Sigmoid colon (tissue), 7 donors: ENCODE results near the gene WBP1L. TPM values are rescaled to one million over a fixed set of nuclear protein-coding genes. Genes with fewer than 3 reads are reported as not detected.
"Not testable (repeated sequence)": the region's sequence is repeated elsewhere in the genome, so short reads cannot be mapped to it uniquely, and the experiment has no call there.

Source experiments
- DNase-seq: peaks from one replicate; pipeline ENCODE4 v3.0.0-alpha.2; 2019
- H3K27ac ChIP-seq, 4 donors: fragments of 200-600 bp; sonication (generic); one replicate each; pipeline ENCODE4 v1.5.1; 2016 to 2019; ENCODE audit warnings: mild to moderate bottlenecking in 1 of 4
- H3K27me3 ChIP-seq, 3 donors: fragments of 200-600 bp; sonication (generic); one replicate each; pipeline ENCODE4 v1.5.1; 2019; ENCODE audit warnings: mild to moderate bottlenecking in 1 of 3
- H3K36me3 ChIP-seq, 4 donors: fragments of 200-600 bp; sonication (generic); one replicate each; pipeline ENCODE4 v1.5.1; 2016 to 2019
- H3K4me1 ChIP-seq, 4 donors: fragments of 200-600 bp; sonication (generic); one replicate each; pipeline ENCODE4 v1.5.1; 2017 to 2019
- H3K4me3 ChIP-seq, 4 donors: fragments of 200-600 bp; sonication (generic); one replicate each; pipeline ENCODE4 v1.5.1; 2017 to 2019; ENCODE audit warnings: mild to moderate bottlenecking in 2 of 4, moderate library complexity in 1 of 4
- H3K9me3 ChIP-seq, 4 donors: fragments of 200-600 bp in 3 of 4; sonication (generic) in 3 of 4; one replicate each; pipeline versions ENCODE4 v1.5.1 to v1.6.1; 2013 to 2019
- CTCF ChIP-seq, 4 experiments: fragments of 450-650 bp in 3 of 4; fragments of 200-600 bp in 1 of 4; IDR thresholded peaks; one replicate each; pipeline ENCODE4 v1.5.1; 2016 to 2019; ENCODE audit warnings: antibody characterized with exemption in 4 of 4, mild to moderate bottlenecking in 3 of 4, moderate library complexity in 2 of 4
- EP300 ChIP-seq, 4 donors: sonication (generic); formaldehyde crosslinking; IDR thresholded peaks; one replicate each; pipeline ENCODE4 v1.6.1; 2017; ENCODE audit warnings: antibody characterized with exemption in 4 of 4
- POLR2A ChIP-seq, 2 donors: fragments of 450-650 bp; IDR thresholded peaks; one replicate each; pipeline ENCODE4 v1.6.1; 2016; ENCODE audit warnings: antibody characterized with exemption in 2 of 2, mild to moderate bottlenecking in 2 of 2, moderate library complexity in 2 of 2
- POLR2AphosphoS5 ChIP-seq, 4 donors: sonication (generic); formaldehyde crosslinking; IDR thresholded peaks; one replicate each; pipeline ENCODE4 v1.6.1; 2017; ENCODE audit warnings: antibody characterized with exemption in 4 of 4
- WGBS, 2 donors: extraction: QIAGEN DNeasy Blood & Tissue Kit; methylation state at CpG; one replicate each; pipeline ENCODE4 v1.1.7; 2013; 5-methylcytosine and 5-hydroxymethylcytosine counted together
- intact Hi-C: fragments of 100-400 bp; cut with DNase I; formaldehyde crosslinking; loops from one replicate; pipeline ENCODE4 v1.15.1; 2023
- polyA plus RNA-seq, 3 donors: library from polyadenylated mRNA; stranded (reverse); fragments of 200-250 nt; gene quantifications; one replicate each; pipeline ENCODE4 v1.2.3, GENCODE V29; 2013
- total RNA-seq, 4 donors: library from RNA; depleted of rRNA; stranded (reverse); fragments of >200 nt; gene quantifications; one replicate each; pipeline ENCODE4 v1.1.0, GENCODE V29; 2016
- donor health status: healthy with polysubstance abuse.
- donor health status: Bipolar disorder and iron deficiency.
- donor health status: healthy.

Gene WBP1L
- total and polyA plus RNA-seq, 7 donors, result 22.9 to 148 (median 83.8) TPM

- 78 to 85% methylated on average over 1 of the region's 1 CpG for WGBS, 2 donors
- no peak for DNase-seq
- H3K27me3 ChIP-seq, result no peaks in the 10 kb centered on the region
- no peak overlapping the region for H3K27ac ChIP-seq
- H3K9me3 ChIP-seq, result no peaks in the 10 kb centered on the region
- intact Hi-C loops, result loop anchor here (2.0 kb wide), 1 partner anchor 27 kb away; the partner anchor contains the start of gene WBP1L
- TF ChIP-seq CTCF (IDR thresholded peaks at IDR 0.05), result no peak
- TF ChIP-seq POLR2A (IDR thresholded peaks at IDR 0.05), result no peak
- no peak for TF ChIP-seq POLR2AphosphoS5 (IDR thresholded peaks at IDR 0.05)
- TF ChIP-seq EP300 (IDR thresholded peaks at IDR 0.05), result no peak
- no peaks in the 10 kb centered on the region for H3K36me3 ChIP-seq
- peaks cover 0 to 22% (median 14%) of the 10 kb centered on the region in 4 donors for H3K4me1 ChIP-seq
- no peak overlapping the region for H3K4me3 ChIP-seq
Measured at GRCh38 chr10:102715880-102716279, 27.9 kb upstream of the WBP1L start.

- H3K27me3 ChIP-seq, H3K36me3 ChIP-seq, intact Hi-C loops, H3K27ac ChIP-seq, DNase-seq, H3K9me3 ChIP-seq, H3K4me3 ChIP-seq: not testable (repeated sequence)
- 96 to 97% methylated on average over 18 of the region's 18 CpGs for WGBS, 2 donors
- H3K4me1 ChIP-seq, result peaks cover 0 to 22% (median 13%) of the 10 kb centered on the region in 4 donors
Measured at GRCh38 chr10:102716900-102717565, 26.7 kb upstream of the WBP1L start.

GRCh38 chr10:102718220-102718619, 25.5 kb upstream of the WBP1L start:
- H3K27me3 ChIP-seq, result no peaks in the 10 kb centered on the region
- H3K4me3 ChIP-seq, result no peak overlapping the region
- TF ChIP-seq CTCF (IDR thresholded peaks at IDR 0.05) (no peak), POLR2AphosphoS5 (IDR thresholded peaks at IDR 0.05) (no peak), POLR2A (IDR thresholded peaks at IDR 0.05) (no peak), EP300 (IDR thresholded peaks at IDR 0.05) (no peak)
- DNase-seq, result no peak
- peak overlapping the region; percentile 5 to 57 (median 48) for H3K27ac ChIP-seq
- WGBS, 2 donors, result 57 to 88% methylated on average over 3 of the region's 3 CpGs
- no peaks in the 10 kb centered on the region for H3K36me3 ChIP-seq
- no peaks in the 10 kb centered on the region for H3K9me3 ChIP-seq
- intact Hi-C loops, result no loop called here
- peaks cover 0 to 19% (median 12%) of the 10 kb centered on the region in 4 donors for H3K4me1 ChIP-seq

GRCh38 chr10:102720337-102720736, 23.4 kb upstream of the WBP1L start:
- TF ChIP-seq POLR2A (IDR thresholded peaks at IDR 0.05) (no peak), CTCF (IDR thresholded peaks at IDR 0.05) (no peak), EP300 (IDR thresholded peaks at IDR 0.05) (no peak), POLR2AphosphoS5 (IDR thresholded peaks at IDR 0.05) (no peak)
- Histone ChIP-seq H3K4me3 (no peak overlapping the region), H3K27me3 (no peaks in the 10 kb centered on the region), H3K27ac (no peak overlapping the region), H3K9me3 (no peaks in the 10 kb centered on the region), H3K4me1 (peaks cover 0 to 9% (median under 1%) of the 10 kb centered on the region in 4 donors), H3K36me3 (no peaks in the 10 kb centered on the region)
- 89 to 91% methylated on average over 3 of the region's 3 CpGs for WGBS, 2 donors
- DNase-seq, result no peak
- intact Hi-C loops, result loop anchor here (10.0 kb wide), 1 partner anchor 524 kb away; the partner anchor contains the start of gene RPEL1

- no peaks in the 10 kb centered on the region for H3K9me3 ChIP-seq
- 81 to 88% methylated on average over 6 of the region's 6 CpGs for WGBS, 2 donors
- no peaks in the 10 kb centered on the region for H3K36me3 ChIP-seq
- H3K27me3 ChIP-seq, result no peaks in the 10 kb centered on the region
- no peak overlapping the region for H3K4me3 ChIP-seq
- intact Hi-C loops, result loop anchor here (10.0 kb wide), 1 partner anchor 524 kb away; the partner anchor contains the start of gene RPEL1
- peaks cover 0 to 8% (median 0%) of the 10 kb centered on the region in 4 donors for H3K4me1 ChIP-seq
- TF ChIP-seq EP300 (IDR thresholded peaks at IDR 0.05) (no peak), POLR2A (IDR thresholded peaks at IDR 0.05) (no peak), CTCF (IDR thresholded peaks at IDR 0.05) (no peak), POLR2AphosphoS5 (IDR thresholded peaks at IDR 0.05) (no peak)
- H3K27ac ChIP-seq, result no peak overlapping the region
- no peak for DNase-seq
Measured at GRCh38 chr10:102720775-102721301, 22.9 kb upstream of the WBP1L start.
